Measurements from ENCODE around the gene METRN. TPM values are rescaled to one million over a fixed set of nuclear protein-coding genes. Genes with fewer than 3 reads are reported as not detected.

Gene METRN
- total and polyA plus RNA-seq, 2 experiments from 2014 or later = 21.6 to 98.1 TPM

- no peak overlapping the region for H3K27ac ChIP-seq
- no peaks in the 10 kb centered on the region for H3K9me3 ChIP-seq (ENCODE audit: low read depth)
- no peak overlapping the region for H3K4me2 ChIP-seq (ENCODE audit: unreplicated experiment)
- in situ Hi-C loops (cut with MboI) = no loop called here
- H4K20me1 ChIP-seq (ENCODE audit: insufficient read depth) = no peaks in the 10 kb centered on the region
- H3K4me1 ChIP-seq (ENCODE audit: insufficient read depth) = peaks cover 4% of the 10 kb centered on the region; the same call in 1 of the 2 replicates
- H3K27me3 ChIP-seq (replicated peaks; ENCODE audit: insufficient read depth) = no peaks in the 10 kb centered on the region
- H3K9me2 ChIP-seq (ENCODE audit: insufficient read depth) = no peaks in the 10 kb centered on the region
- DNase-seq = no peak
- TF ChIP-seq EZH2phosphoT487 (IDR thresholded peaks at IDR 0.05; ENCODE audit: insufficient read depth, low read depth) (no peak), EZH2 (IDR thresholded peaks at IDR 0.05; ENCODE audit: insufficient read depth, poor library complexity, severe bottlenecking) (no peak)
- H3F3A ChIP-seq (ENCODE audit: insufficient read depth) = no peaks in the 10 kb centered on the region
- H3K4me3 ChIP-seq = no peak overlapping the region
- no peaks in the 10 kb centered on the region for H3K36me3 ChIP-seq (ENCODE audit: low read depth)
- WGBS, 2 experiments (ENCODE audit: low coverage in 1 of 2, low lambda C conversion rate in 2 of 2, missing lambda C conversion rate in 2 of 2) = 81 to 85% methylated on average over 24 of the region's 24 CpGs
- no peak overlapping the region for H2AFZ ChIP-seq
- H3K79me2 ChIP-seq (ENCODE audit: insufficient read depth) = no peaks in the 10 kb centered on the region; the same call in 1 of the 2 replicates
- H3K9ac ChIP-seq = no peak overlapping the region
Measured at GRCh38 chr16:722835-723633, 8.1 kb downstream of the METRN start.

GRCh38 chr16:723695-724094 lies 8.8 kb downstream of the METRN start:
- Histone ChIP-seq H3K9me2 (ENCODE audit: insufficient read depth) (no peaks in the 10 kb centered on the region), H3K79me2 (ENCODE audit: insufficient read depth) (no peaks in the 10 kb centered on the region; the same call in 1 of the 2 replicates), H4K20me1 (ENCODE audit: insufficient read depth) (no peaks in the 10 kb centered on the region), H3K9ac (no peak overlapping the region), H3K36me3 (ENCODE audit: low read depth) (no peaks in the 10 kb centered on the region), H2AFZ (no peak overlapping the region), H3K4me1 (ENCODE audit: insufficient read depth) (peaks cover 4% of the 10 kb centered on the region; the same call in 1 of the 2 replicates), H3K27me3 (replicated peaks; ENCODE audit: insufficient read depth) (no peaks in the 10 kb centered on the region), H3K9me3 (ENCODE audit: low read depth) (no peaks in the 10 kb centered on the region), H3K4me2 (ENCODE audit: unreplicated experiment) (no peak overlapping the region), H3F3A (ENCODE audit: insufficient read depth) (no peaks in the 10 kb centered on the region), H3K4me3 (no peak overlapping the region), H3K27ac (no peak overlapping the region)
- TF ChIP-seq EZH2 (IDR thresholded peaks at IDR 0.05; ENCODE audit: insufficient read depth, poor library complexity, severe bottlenecking) (no peak), EZH2phosphoT487 (IDR thresholded peaks at IDR 0.05; ENCODE audit: insufficient read depth, low read depth) (no peak)
- DNase-seq = no peak
- WGBS, 2 experiments (ENCODE audit: low coverage in 1 of 2, low lambda C conversion rate in 2 of 2, missing lambda C conversion rate in 2 of 2) = 55 to 79% methylated on average over 7 to 9 of the region's 9 CpGs
- in situ Hi-C loops (cut with MboI) = no loop called here

GRCh38 chr16:724188-725040 lies 9.5 kb downstream of the METRN start:
- no peak overlapping the region for H3K4me3 ChIP-seq
- H3K4me1 ChIP-seq (ENCODE audit: insufficient read depth) = peaks cover 4% of the 10 kb centered on the region; the same call in 1 of the 2 replicates
- H2AFZ ChIP-seq = no peak overlapping the region
- H4K20me1 ChIP-seq (ENCODE audit: insufficient read depth) = no peaks in the 10 kb centered on the region
- no peaks in the 10 kb centered on the region for H3K9me2 ChIP-seq (ENCODE audit: insufficient read depth)
- no peaks in the 10 kb centered on the region for H3K79me2 ChIP-seq (ENCODE audit: insufficient read depth)
- H3K4me2 ChIP-seq (ENCODE audit: unreplicated experiment) = no peak overlapping the region
- H3K27me3 ChIP-seq (replicated peaks; ENCODE audit: insufficient read depth) = no peaks in the 10 kb centered on the region
- in situ Hi-C loops (cut with MboI) = no loop called here
- H3K9me3 ChIP-seq (ENCODE audit: low read depth) = no peaks in the 10 kb centered on the region
- H3F3A ChIP-seq (ENCODE audit: insufficient read depth) = no peaks in the 10 kb centered on the region
- WGBS, 2 experiments (ENCODE audit: low coverage in 1 of 2, low lambda C conversion rate in 2 of 2, missing lambda C conversion rate in 2 of 2) = 43% methylated on average over 22 to 25 of the region's 29 CpGs
- DNase-seq = no peak
- no peaks in the 10 kb centered on the region for H3K36me3 ChIP-seq (ENCODE audit: low read depth)
- H3K9ac ChIP-seq = no peak overlapping the region
- no peak for TF ChIP-seq EZH2phosphoT487 (IDR thresholded peaks at IDR 0.05; ENCODE audit: insufficient read depth, low read depth)
- no peak for TF ChIP-seq EZH2 (IDR thresholded peaks at IDR 0.05; ENCODE audit: insufficient read depth, poor library complexity, severe bottlenecking)
- H3K27ac ChIP-seq = no peak overlapping the region

GRCh38 chr16:725041-725376 lies 10.1 kb downstream of the METRN start:
- no peaks in the 10 kb centered on the region for H3K9me3 ChIP-seq (ENCODE audit: low read depth)
- no peak overlapping the region for H3K4me2 ChIP-seq (ENCODE audit: unreplicated experiment)
- H3F3A ChIP-seq (ENCODE audit: insufficient read depth) = no peaks in the 10 kb centered on the region
- no peak for DNase-seq
- H3K9me2 ChIP-seq (ENCODE audit: insufficient read depth) = no peaks in the 10 kb centered on the region
- H3K27me3 ChIP-seq (replicated peaks; ENCODE audit: insufficient read depth) = no peaks in the 10 kb centered on the region
- no peaks in the 10 kb centered on the region for H3K36me3 ChIP-seq (ENCODE audit: low read depth)
- no peak overlapping the region for H3K27ac ChIP-seq
- H4K20me1 ChIP-seq (ENCODE audit: insufficient read depth) = no peaks in the 10 kb centered on the region
- 81% methylated on average over 7 of the region's 7 CpGs for WGBS, 2 experiments (ENCODE audit: low coverage in 1 of 2, low lambda C conversion rate in 2 of 2, missing lambda C conversion rate in 2 of 2)
- no peak overlapping the region for H2AFZ ChIP-seq
- no peaks in the 10 kb centered on the region for H3K79me2 ChIP-seq (ENCODE audit: insufficient read depth)
- peaks cover 2% of the 10 kb centered on the region; the same call in 1 of the 2 replicates for H3K4me1 ChIP-seq (ENCODE audit: insufficient read depth)
- H3K9ac ChIP-seq = no peak overlapping the region
- no peak overlapping the region for H3K4me3 ChIP-seq
- in situ Hi-C loops (cut with MboI) = no loop called here
- no peak for TF ChIP-seq EZH2phosphoT487 (IDR thresholded peaks at IDR 0.05; ENCODE audit: insufficient read depth, low read depth)
- TF ChIP-seq EZH2 (IDR thresholded peaks at IDR 0.05; ENCODE audit: insufficient read depth, poor library complexity, severe bottlenecking) = no peak
